B cell (primary cell): ENCODE data around the gene ANKRD11.

ENCODE experiments used
- CTCF ChIP-seq: fragments of 200-600 bp; IDR thresholded peaks from one replicate; pipeline ENCODE4 v1.8.0; 2022; ENCODE audit warnings: antibody characterized with exemption, mild to moderate bottlenecking
- EZH2 ChIP-seq: IDR thresholded peaks from 2 replicates; pipeline ENCODE4 v1.6.1; 2012; ENCODE audit warnings: borderline replicate concordance, low read depth, mild to moderate bottlenecking, moderate library complexity, low read length; ENCODE audit not compliant: insufficient read depth, poor library complexity, severe bottlenecking

- TF ChIP-seq CTCF (no peak), EZH2 (no peak)
Observed at GRCh38 chr16:89221604-89222003, 268.8 kb downstream of the ANKRD11 start.
